HG03175 (cell line): ENCODE data around the gene TMPRSS5.

ENCODE experiments used
- ATAC-seq: cut with Tn5 transposase; IDR thresholded peaks from one replicate; pipeline ENCODE4 v1.9.1; 2021; ENCODE audit warnings: mild to moderate bottlenecking, moderate library complexity; ENCODE audit not compliant: unreplicated experiment

Gene TMPRSS5

GRCh38 chr11:113670149-113670830 is 35.8 kb downstream of the TMPRSS5 start:
- no peak for ATAC-seq

GRCh38 chr11:113668255-113668654 is 37.9 kb downstream of the TMPRSS5 start:
- ATAC-seq, result no peak

- no peak for ATAC-seq
These were observed 38.3 kb downstream of the TMPRSS5 start for GRCh38 chr11:113667801-113668200.

- no peak for ATAC-seq
These were observed 39.5 kb downstream of the TMPRSS5 start for GRCh38 chr11:113666584-113666983.

GRCh38 chr11:113664981-113665710 is 41.0 kb downstream of the TMPRSS5 start:
- no peak for ATAC-seq

GRCh38 chr11:113664069-113664980 is 41.8 kb downstream of the TMPRSS5 start:
- no peak for ATAC-seq

- no peak for ATAC-seq
These were observed 42.5 kb downstream of the TMPRSS5 start for GRCh38 chr11:113663567-113663966.

- ATAC-seq, result no peak
These were observed 50.3 kb downstream of the TMPRSS5 start for GRCh38 chr11:113655771-113656170.

- no peak for ATAC-seq
These were observed 55.1 kb downstream of the TMPRSS5 start for GRCh38 chr11:113651023-113651422.

GRCh38 chr11:113649311-113649710 is 56.8 kb downstream of the TMPRSS5 start:
- no peak for ATAC-seq

GRCh38 chr11:113647856-113648255 is 58.3 kb downstream of the TMPRSS5 start:
- no peak for ATAC-seq

GRCh38 chr11:113647108-113647507 is 59.0 kb downstream of the TMPRSS5 start:
- ATAC-seq, result no peak

GRCh38 chr11:113645593-113646349 is 60.3 kb downstream of the TMPRSS5 start:
- no peak for ATAC-seq

GRCh38 chr11:113644605-113645004 is 61.5 kb downstream of the TMPRSS5 start:
- ATAC-seq, result no peak

- ATAC-seq, result no peak
These were observed 62.4 kb downstream of the TMPRSS5 start for GRCh38 chr11:113643701-113644100.

GRCh38 chr11:113643006-113643585 is 63.0 kb downstream of the TMPRSS5 start:
- no peak for ATAC-seq

- ATAC-seq, result no peak
These were observed 64.0 kb downstream of the TMPRSS5 start for GRCh38 chr11:113642090-113642489.

- ATAC-seq, result no peak
These were observed 67.7 kb downstream of the TMPRSS5 start for GRCh38 chr11:113638376-113638775.

GRCh38 chr11:113637636-113638035 is 68.5 kb downstream of the TMPRSS5 start:
- ATAC-seq, result no peak
